ENCODE results near the gene STPG3. TPM values are rescaled to one million over a fixed set of nuclear protein-coding genes. Genes with fewer than 3 reads are reported as not detected.
"Not testable (repeated sequence)": the region's sequence is repeated elsewhere in the genome, so short reads cannot be mapped to it uniquely, and the experiment has no call there.

Gene STPG3
- total and polyA plus RNA-seq, 12 donors = 0.25 to 3.1 (median 0.32) TPM; not detected in 9

DNA sequence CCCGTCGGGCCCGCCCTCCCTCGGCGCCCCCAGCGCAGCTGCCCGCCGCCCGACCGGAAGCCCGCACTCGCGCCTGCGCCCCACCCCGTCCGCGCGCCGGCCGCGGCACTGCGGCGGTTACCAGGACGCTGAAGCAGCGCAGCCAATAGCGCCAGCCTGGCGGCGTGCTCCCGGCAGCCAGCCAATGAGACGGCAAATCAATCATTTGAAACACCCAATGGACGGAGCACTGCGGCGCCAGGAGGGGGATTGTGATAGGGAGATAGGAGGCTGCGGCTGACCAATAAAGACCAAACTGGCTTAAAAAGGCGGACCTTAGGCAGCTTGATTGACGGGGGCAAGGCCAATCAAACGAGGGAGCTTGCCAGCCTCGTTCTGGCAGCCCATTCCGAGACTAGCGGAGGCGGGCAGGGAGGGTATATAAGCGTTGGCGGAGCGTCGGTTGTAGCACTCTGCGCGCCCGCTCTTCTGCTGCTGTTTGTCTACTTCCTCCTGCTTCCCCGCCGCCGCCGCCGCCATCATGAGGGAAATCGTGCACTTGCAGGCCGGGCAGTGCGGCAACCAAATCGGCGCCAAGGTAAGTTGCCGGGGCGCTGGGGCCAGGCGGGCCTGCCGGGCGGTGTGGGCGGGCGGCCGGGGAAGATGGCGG lies 10.1 kb upstream of the STPG3 start, which contains the start of gene TUBB4B:
Gene TUBB4B (plus strand): TSS at position 447 of the 649 bp plus-strand sequence. CDS start 74 bp downstream, at position 521.
- DNase-seq = peak; percentile 99 to 100 (median 100)
- 0 to 1% (median 0%) methylated on average over 13 to 67 of the region's 67 CpGs for WGBS, 4 donors

DNA sequence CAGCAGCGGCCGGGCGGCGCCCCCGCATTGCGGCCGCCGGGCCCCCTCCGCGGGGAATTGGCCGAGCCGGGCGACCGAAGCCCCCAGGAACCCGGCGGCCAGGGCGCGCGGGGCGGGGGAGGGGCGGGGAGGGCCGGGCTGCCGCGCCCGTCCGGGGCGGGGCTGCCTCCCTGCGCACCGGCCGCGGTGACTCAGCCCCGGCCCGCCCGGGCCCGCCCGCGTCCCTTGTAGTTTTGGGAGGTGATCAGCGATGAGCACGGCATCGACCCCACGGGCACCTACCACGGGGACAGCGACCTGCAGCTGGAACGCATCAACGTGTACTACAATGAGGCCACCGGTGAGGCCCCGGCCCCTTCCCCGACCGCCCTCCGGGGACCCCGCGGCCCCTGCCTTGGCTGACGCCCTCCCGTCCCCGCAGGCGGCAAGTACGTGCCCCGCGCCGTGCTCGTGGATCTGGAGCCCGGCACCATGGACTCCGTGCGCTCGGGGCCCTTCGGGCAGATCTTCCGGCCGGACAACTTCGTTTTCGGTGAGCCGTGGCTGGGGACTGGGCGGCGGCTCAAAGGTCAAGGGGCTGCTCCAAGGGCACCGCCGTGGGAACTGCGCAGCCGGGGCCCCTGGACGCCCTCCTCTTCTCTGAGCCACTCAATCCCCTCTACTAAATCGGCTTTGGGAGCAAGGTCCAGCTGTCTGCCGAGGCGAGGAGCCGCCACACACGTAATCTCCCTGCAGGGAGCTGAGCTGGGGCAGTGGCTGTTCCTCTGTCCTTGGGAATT lies 9.4 kb upstream of the STPG3 start:
- peak; percentile 67 to 78 (median 73) for DNase-seq
- H3K9me3 ChIP-seq (replicated peaks in 1 of 3) = no peaks in the 10 kb centered on the region
- no peaks in the 10 kb centered on the region for H3K27me3 ChIP-seq
- 1 to 16% (median 3%) methylated on average over 5 to 64 of the region's 83 CpGs for WGBS, 4 donors
- intact Hi-C loops (cut with DNase I) = no loop called here
- H3K27ac ChIP-seq = peak overlapping the region; percentile 78 to 100 (median 86)
- peaks cover 7 to 37% of the 10 kb centered on the region in 2 donors for H3K4me1 ChIP-seq (replicated peaks in 1 of 2)
- no peak for TF ChIP-seq POLR2A (IDR thresholded peaks at IDR 0.05)
- TF ChIP-seq, protein P1, sequence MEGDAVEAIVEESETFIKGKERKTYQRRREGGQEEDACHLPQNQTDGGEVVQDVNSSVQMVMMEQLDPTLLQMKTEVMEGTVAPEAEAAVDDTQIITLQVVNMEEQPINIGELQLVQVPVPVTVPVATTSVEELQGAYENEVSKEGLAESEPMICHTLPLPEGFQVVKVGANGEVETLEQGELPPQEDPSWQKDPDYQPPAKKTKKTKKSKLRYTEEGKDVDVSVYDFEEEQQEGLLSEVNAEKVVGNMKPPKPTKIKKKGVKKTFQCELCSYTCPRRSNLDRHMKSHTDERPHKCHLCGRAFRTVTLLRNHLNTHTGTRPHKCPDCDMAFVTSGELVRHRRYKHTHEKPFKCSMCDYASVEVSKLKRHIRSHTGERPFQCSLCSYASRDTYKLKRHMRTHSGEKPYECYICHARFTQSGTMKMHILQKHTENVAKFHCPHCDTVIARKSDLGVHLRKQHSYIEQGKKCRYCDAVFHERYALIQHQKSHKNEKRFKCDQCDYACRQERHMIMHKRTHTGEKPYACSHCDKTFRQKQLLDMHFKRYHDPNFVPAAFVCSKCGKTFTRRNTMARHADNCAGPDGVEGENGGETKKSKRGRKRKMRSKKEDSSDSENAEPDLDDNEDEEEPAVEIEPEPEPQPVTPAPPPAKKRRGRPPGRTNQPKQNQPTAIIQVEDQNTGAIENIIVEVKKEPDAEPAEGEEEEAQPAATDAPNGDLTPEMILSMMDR (IDR thresholded peaks at IDR 0.05) = no peak
- peaks cover 0 to 18% of the 10 kb centered on the region in 2 donors for H3K36me3 ChIP-seq (replicated peaks in 1 of 2)
- peak overlapping the region; percentile 22 to 97 (median 72) for H3K4me3 ChIP-seq

More for the DNA sequence above, 10.1 kb upstream of the STPG3 start, which contains the start of gene TUBB4B:
- H3K27ac ChIP-seq = peak within 1 kb of the TSS; percentile 81 to 100 (median 93)
- H3K9me3 ChIP-seq (replicated peaks in 1 of 3) = no peaks in the 10 kb centered on the region
- intact Hi-C loops (cut with DNase I) = no loop called here
- no peaks in the 10 kb centered on the region for H3K27me3 ChIP-seq
- H3K36me3 ChIP-seq (replicated peaks in 1 of 2) = peaks cover 0 to 18% of the 10 kb centered on the region in 2 donors
- peaks cover 7 to 42% of the 10 kb centered on the region in 2 donors for H3K4me1 ChIP-seq (replicated peaks in 1 of 2)
- peak within 1 kb of the TSS; percentile 47 to 97 (median 72) for H3K4me3 ChIP-seq
- TF ChIP-seq, protein P1 (IDR thresholded peaks at IDR 0.05) = peak in 1 of 6 experiments; percentile 31
- peak; percentile 100 for TF ChIP-seq POLR2A (IDR thresholded peaks at IDR 0.05)

DNA sequence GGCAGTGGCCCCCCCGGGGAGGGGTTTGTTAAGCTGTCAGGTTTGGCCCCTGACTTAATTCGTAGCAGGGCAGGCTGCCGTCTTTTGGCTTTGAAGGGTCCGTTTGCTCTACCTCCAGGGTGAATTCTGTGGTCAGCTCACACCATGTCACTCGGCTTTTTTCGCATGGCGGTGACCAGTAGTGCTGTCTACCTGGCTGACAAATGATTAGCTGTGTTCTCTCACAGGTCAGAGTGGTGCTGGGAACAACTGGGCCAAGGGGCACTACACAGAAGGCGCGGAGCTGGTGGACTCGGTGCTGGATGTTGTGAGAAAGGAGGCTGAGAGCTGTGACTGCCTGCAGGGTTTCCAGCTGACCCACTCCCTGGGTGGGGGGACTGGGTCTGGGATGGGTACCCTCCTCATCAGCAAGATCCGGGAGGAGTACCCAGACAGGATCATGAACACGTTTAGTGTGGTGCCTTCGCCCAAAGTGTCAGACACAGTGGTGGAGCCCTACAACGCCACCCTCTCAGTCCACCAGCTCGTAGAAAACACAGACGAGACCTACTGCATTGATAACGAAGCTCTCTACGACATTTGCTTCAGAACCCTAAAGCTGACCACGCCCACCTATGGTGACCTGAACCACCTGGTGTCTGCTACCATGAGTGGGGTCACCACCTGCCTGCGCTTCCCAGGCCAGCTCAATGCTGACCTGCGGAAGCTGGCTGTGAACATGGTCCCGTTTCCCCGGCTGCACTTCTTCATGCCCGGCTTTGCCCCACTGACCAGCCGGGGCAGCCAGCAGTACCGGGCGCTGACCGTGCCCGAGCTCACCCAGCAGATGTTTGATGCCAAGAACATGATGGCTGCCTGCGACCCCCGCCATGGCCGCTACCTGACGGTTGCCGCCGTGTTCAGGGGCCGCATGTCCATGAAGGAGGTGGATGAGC lies 8.6 kb upstream of the STPG3 start:
- Histone ChIP-seq H3K4me1 (replicated peaks in 1 of 2) (peaks cover 7 to 37% of the 10 kb centered on the region in 2 donors), H3K36me3 (replicated peaks in 1 of 2) (peaks cover 0 to 18% of the 10 kb centered on the region in 2 donors), H3K4me3 (peak overlapping the region in 3 of 4 donors; percentile 67 to 97 (median 78)), H3K9me3 (replicated peaks in 1 of 3) (no peaks in the 10 kb centered on the region), H3K27me3 (no peaks in the 10 kb centered on the region), H3K27ac (peak overlapping the region in 4 of 5 donors; percentile 60 to 100 (median 86))
- TF ChIP-seq, protein P1 (IDR thresholded peaks at IDR 0.05) = no peak
- TF ChIP-seq POLR2A (IDR thresholded peaks at IDR 0.05) = no peak
- intact Hi-C loops (cut with DNase I) = no loop called here
- peak in 4 of 7 donors; percentile 63 to 79 (median 72) for DNase-seq
- 65 to 76% (median 75%) methylated on average over 17 to 36 of the region's 36 CpGs for WGBS, 4 donors

DNA sequence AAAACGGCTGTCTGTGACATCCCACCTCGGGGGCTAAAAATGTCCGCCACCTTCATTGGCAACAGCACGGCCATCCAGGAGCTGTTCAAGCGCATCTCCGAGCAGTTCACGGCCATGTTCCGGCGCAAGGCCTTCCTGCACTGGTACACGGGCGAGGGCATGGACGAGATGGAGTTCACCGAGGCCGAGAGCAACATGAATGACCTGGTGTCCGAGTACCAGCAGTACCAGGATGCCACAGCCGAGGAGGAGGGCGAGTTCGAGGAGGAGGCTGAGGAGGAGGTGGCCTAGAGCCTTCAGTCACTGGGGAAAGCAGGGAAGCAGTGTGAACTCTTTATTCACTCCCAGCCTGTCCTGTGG lies 7.8 kb upstream of the STPG3 start:
- H3K27me3 ChIP-seq; DNase-seq; H3K27ac ChIP-seq; H3K4me3 ChIP-seq; intact Hi-C loops (cut with DNase I); H3K9me3 ChIP-seq (replicated peaks in 1 of 3): not testable (repeated sequence)
- Histone ChIP-seq H3K4me1 (replicated peaks in 1 of 2) (peaks cover 7 to 37% of the 10 kb centered on the region in 2 donors), H3K36me3 (replicated peaks in 1 of 2) (peaks cover 0 to 18% of the 10 kb centered on the region in 2 donors)
- WGBS, 4 donors = 82 to 94% (median 92%) methylated on average over 2 to 18 of the region's 18 CpGs

Measured in adrenal gland (tissue), 12 donors.